ENCODE results near the gene GALNTL6. TPM values are rescaled to one million over a fixed set of nuclear protein-coding genes. Genes with fewer than 3 reads are reported as not detected.
"Not testable (repeated sequence)": the region's sequence is repeated elsewhere in the genome, so short reads cannot be mapped to it uniquely, and the experiment has no call there.

Gene GALNTL6
- total RNA-seq, 1 experiment from 2014 or later = not detected

DNA sequence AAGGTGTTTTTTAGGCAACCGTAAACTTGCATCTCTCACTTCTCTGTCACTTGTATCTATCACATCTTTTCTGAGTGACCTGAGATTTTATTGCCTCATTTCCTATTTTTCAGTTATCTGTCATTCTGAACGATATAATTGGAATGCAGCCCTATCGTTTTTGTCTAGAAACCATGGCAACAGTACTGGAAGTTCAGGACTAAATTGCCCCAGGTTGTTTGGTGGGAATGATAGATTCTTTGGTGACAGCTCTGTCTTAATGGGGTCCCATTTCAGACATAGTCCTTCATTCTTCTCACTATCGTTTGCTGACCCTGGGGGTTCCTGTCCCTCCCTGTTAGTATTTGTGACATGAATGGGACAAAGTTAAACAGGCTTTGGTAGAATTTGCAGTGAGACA lies 1087.7 kb downstream of the GALNTL6 start:
- no peak overlapping the region for H3K23ac ChIP-seq (ENCODE audit: insufficient read length, low read depth, low read length)
- no peak overlapping the region for H3K27ac ChIP-seq (ENCODE audit: insufficient read length, low read depth, low read length)
- H3K9me3 ChIP-seq (ENCODE audit: control insufficient read depth, low read depth, low read length) = no peaks in the 10 kb centered on the region
- no peak overlapping the region for H3K9ac ChIP-seq (ENCODE audit: extremely low read depth, insufficient read length, low read length)
- no peak overlapping the region for H4K5ac ChIP-seq (ENCODE audit: insufficient read length, low read depth, low read length)
- H3K9me3 Mint-ChIP-seq = no peaks in the 10 kb centered on the region; a peak in 1 of 5 replicates
- TF ChIP-seq, protein P1, sequence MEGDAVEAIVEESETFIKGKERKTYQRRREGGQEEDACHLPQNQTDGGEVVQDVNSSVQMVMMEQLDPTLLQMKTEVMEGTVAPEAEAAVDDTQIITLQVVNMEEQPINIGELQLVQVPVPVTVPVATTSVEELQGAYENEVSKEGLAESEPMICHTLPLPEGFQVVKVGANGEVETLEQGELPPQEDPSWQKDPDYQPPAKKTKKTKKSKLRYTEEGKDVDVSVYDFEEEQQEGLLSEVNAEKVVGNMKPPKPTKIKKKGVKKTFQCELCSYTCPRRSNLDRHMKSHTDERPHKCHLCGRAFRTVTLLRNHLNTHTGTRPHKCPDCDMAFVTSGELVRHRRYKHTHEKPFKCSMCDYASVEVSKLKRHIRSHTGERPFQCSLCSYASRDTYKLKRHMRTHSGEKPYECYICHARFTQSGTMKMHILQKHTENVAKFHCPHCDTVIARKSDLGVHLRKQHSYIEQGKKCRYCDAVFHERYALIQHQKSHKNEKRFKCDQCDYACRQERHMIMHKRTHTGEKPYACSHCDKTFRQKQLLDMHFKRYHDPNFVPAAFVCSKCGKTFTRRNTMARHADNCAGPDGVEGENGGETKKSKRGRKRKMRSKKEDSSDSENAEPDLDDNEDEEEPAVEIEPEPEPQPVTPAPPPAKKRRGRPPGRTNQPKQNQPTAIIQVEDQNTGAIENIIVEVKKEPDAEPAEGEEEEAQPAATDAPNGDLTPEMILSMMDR (conservative IDR thresholded peaks at IDR 0.05) = no peak
- no peak overlapping the region for H3K14ac ChIP-seq (ENCODE audit: insufficient read depth, low read length)
- no peak overlapping the region for H3K4me2 ChIP-seq (ENCODE audit: insufficient read depth, insufficient read length, low read length)
- H4K20me1 ChIP-seq (ENCODE audit: control insufficient read depth, insufficient read depth, insufficient read length) = no peaks in the 10 kb centered on the region
- H3K79me2 ChIP-seq (ENCODE audit: insufficient read depth, low read length) = no peaks in the 10 kb centered on the region
- H3K56ac ChIP-seq (ENCODE audit: insufficient read length, low read depth, low read length) = no peak overlapping the region
- no peak overlapping the region for H4K8ac ChIP-seq (replicated peaks; ENCODE audit: insufficient read length, low read depth, low read length)
- H3K36me3 Mint-ChIP-seq (ENCODE audit: insufficient read depth in 1 of 3, low read depth in 3 of 3) = no peaks in the 10 kb centered on the region; a peak in 1 of 7 replicates
- H3K4me3 Mint-ChIP-seq = no peak overlapping the region
- H2AFZ ChIP-seq (ENCODE audit: low read length) = no peak overlapping the region
- H3T11ph ChIP-seq (ENCODE audit: low read length) = no peak overlapping the region
- H2AK5ac ChIP-seq (ENCODE audit: insufficient read length, low read length) = no peak overlapping the region
- no peaks in the 10 kb centered on the region for H3K79me1 ChIP-seq (ENCODE audit: insufficient read depth, low read depth, low read length, poor library complexity, severe bottlenecking)
- H2BK15ac ChIP-seq (ENCODE audit: low read depth, low read length) = no peak overlapping the region
- H3K18ac ChIP-seq (ENCODE audit: insufficient read length, low read depth, low read length) = no peak overlapping the region
- H3K27me3 Mint-ChIP-seq (ENCODE audit: low read depth) = no peaks in the 10 kb centered on the region
- no peak overlapping the region for H2BK5ac ChIP-seq (ENCODE audit: insufficient read length, low read length)
- no peaks in the 10 kb centered on the region for H3K4me1 ChIP-seq (ENCODE audit: insufficient read depth, low read length)
- H3K27me3 ChIP-seq (ENCODE audit: insufficient read depth, low read length) = no peaks in the 10 kb centered on the region
- no peak for DNase-seq
- no peak overlapping the region for H4K91ac ChIP-seq (ENCODE audit: insufficient read length, low read depth, low read length)
- no peak overlapping the region for H2BK120ac ChIP-seq (ENCODE audit: low read depth, low read length, poor library complexity, severe bottlenecking)
- H3K27ac Mint-ChIP-seq = no peak overlapping the region
- no peaks in the 10 kb centered on the region for H3K23me2 ChIP-seq (ENCODE audit: insufficient read length, low read depth, low read length, poor library complexity, severe bottlenecking)
- H2BK20ac ChIP-seq (ENCODE audit: low read depth, low read length, poor library complexity, severe bottlenecking) = no peak overlapping the region
- no peak overlapping the region for H3K4ac ChIP-seq (ENCODE audit: low read depth, low read length)
- no CpG with 5 or more reads among the region's 4 CpGs for WGBS (ENCODE audit: extremely low coverage, insufficient read length, low lambda C conversion rate)
- H2BK12ac ChIP-seq (ENCODE audit: insufficient read length, low read depth, low read length) = no peak overlapping the region
- H3K4me1 Mint-ChIP-seq = peaks cover 0 to 2% of the 10 kb centered on the region in 2 experiments; a peak in 1 of 4 replicates

- H4K5ac ChIP-seq (ENCODE audit: insufficient read length, low read depth, low read length); H3K56ac ChIP-seq (ENCODE audit: insufficient read length, low read depth, low read length); H3K4me3 Mint-ChIP-seq; H2BK5ac ChIP-seq (ENCODE audit: insufficient read length, low read length); DNase-seq; H3K23ac ChIP-seq (ENCODE audit: insufficient read length, low read depth, low read length); H3K4me1 ChIP-seq (ENCODE audit: insufficient read depth, low read length); H3K27ac Mint-ChIP-seq; H3K4me1 Mint-ChIP-seq; H3K9ac ChIP-seq (ENCODE audit: extremely low read depth, insufficient read length, low read length); H4K8ac ChIP-seq (replicated peaks; ENCODE audit: insufficient read length, low read depth, low read length); H3K27ac ChIP-seq (ENCODE audit: insufficient read length, low read depth, low read length); H2BK20ac ChIP-seq (ENCODE audit: low read depth, low read length, poor library complexity, severe bottlenecking); H2BK12ac ChIP-seq (ENCODE audit: insufficient read length, low read depth, low read length); H3K79me2 ChIP-seq (ENCODE audit: insufficient read depth, low read length); H3K23me2 ChIP-seq (ENCODE audit: insufficient read length, low read depth, low read length, poor library complexity, severe bottlenecking); H3T11ph ChIP-seq (ENCODE audit: low read length); H2AFZ ChIP-seq (ENCODE audit: low read length); H3K9me3 ChIP-seq (ENCODE audit: control insufficient read depth, low read depth, low read length); H3K79me1 ChIP-seq (ENCODE audit: insufficient read depth, low read depth, low read length, poor library complexity, severe bottlenecking); H4K20me1 ChIP-seq (ENCODE audit: control insufficient read depth, insufficient read depth, insufficient read length); H4K91ac ChIP-seq (ENCODE audit: insufficient read length, low read depth, low read length); H3K27me3 ChIP-seq (ENCODE audit: insufficient read depth, low read length); H2BK15ac ChIP-seq (ENCODE audit: low read depth, low read length); H3K4me2 ChIP-seq (ENCODE audit: insufficient read depth, insufficient read length, low read length); H2AK5ac ChIP-seq (ENCODE audit: insufficient read length, low read length); H2BK120ac ChIP-seq (ENCODE audit: low read depth, low read length, poor library complexity, severe bottlenecking); H3K18ac ChIP-seq (ENCODE audit: insufficient read length, low read depth, low read length); H3K27me3 Mint-ChIP-seq (ENCODE audit: low read depth); H3K14ac ChIP-seq (ENCODE audit: insufficient read depth, low read length); H3K4ac ChIP-seq (ENCODE audit: low read depth, low read length): not testable (repeated sequence)
- no CpG with 5 or more reads among the region's 8 CpGs for WGBS (ENCODE audit: extremely low coverage, insufficient read length, low lambda C conversion rate)
- H3K9me3 Mint-ChIP-seq = peaks cover 17 to 22% of the 10 kb centered on the region in 2 experiments
- H3K36me3 Mint-ChIP-seq (ENCODE audit: insufficient read depth in 1 of 3, low read depth in 3 of 3) = peaks cover 6 to 20% (median 7%) of the 10 kb centered on the region in 3 experiments; a peak in 6 of 7 replicates
Measured at GRCh38 chr4:172912468-172912867, 1099.3 kb downstream of the GALNTL6 start.
